ENCODE results near the gene CFAP53.
"Not testable (repeated sequence)": the region's sequence is repeated elsewhere in the genome, so short reads cannot be mapped to it uniquely, and the experiment has no call there.

Gene CFAP53

DNA sequence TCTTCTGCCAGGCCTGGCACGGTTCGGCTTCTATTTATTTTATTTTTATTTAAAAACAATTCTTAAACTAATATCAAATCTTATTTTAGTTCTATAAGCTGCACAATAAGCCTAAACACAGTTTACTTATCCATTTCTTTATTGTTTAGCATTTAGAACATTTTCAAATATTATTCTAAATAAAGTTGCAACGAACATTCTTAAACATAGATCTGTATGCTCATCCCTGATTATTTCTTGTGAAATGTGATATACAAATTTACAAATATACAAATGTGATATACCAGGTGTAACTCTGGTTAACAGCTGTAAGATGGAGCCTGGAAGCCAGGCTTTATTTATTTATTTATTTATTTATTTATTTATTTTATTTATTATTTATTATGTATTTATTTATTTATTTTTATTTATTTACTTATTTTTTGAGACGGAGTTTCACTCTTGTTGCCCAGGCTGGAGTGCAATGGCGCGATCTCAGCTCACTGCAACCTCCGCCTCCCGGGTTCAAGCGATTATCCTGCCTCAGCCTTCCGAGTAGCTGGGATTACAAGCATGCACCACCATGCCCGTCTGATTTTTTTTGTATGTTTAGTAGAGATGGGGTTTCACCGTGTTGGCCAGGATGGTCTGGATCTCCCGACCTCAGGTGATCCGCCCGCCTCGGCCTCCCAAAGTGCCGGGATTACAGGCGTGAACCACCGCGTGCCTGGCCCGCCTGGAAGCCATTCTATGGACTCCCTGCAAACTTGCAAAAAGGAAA is 22.2 kb upstream of the CFAP53 start:
- not testable (repeated sequence) for DNase-seq (ENCODE audit: low read depth in 4 of 4, low spot score in 1 of 4)

DNA sequence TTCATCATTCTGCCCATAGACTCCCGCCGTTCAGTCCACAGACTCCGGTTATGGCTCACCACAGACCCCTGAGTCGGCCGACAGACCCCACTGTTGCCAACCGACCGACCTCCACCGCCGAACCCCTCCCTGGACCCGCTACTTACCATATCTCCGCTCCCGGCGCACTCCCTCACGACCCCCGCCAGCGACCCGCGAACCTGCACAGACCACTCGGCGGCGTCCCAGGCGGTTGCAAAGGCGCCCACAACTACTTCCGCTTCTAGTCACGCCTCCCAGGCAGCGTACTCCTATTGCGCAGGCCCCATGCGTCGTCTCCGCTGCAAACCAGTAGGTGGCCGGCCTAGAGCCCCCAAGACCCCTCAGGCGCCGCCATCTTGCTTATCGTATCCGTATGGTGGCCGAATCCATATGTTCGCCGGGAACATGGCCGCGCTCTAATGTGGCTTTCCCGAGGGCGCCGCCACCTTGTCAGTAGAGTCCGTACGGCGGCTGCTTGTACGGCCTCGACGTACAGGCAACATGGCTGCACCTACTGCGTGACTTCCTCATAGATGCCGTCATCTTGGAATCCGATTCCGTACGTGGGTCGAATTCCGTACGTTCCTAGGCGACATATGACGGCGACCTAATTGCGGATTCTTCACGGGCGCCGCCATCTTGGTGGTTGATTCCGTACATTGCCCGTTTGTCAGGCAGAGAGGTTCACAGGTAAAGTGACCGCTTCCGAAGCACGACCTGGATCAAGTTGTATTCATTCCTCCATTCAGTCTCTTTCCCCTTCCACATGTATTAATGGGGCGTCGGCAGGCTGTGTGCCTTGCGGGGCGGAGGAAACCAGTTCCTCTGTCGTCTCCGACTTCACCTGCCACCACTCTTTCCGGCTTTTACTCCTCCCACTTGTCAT is 21.4 kb upstream of the CFAP53 start, which contains the start of gene CXXC1:
Gene CXXC1 (minus strand): TSS at position 252 of the 907 bp plus-strand sequence. CDS start 103 bp downstream, at position 149.
- DNase-seq (ENCODE audit: low read depth in 4 of 4, low spot score in 1 of 4): peak; percentile 82 to 95 (median 92)

DNA sequence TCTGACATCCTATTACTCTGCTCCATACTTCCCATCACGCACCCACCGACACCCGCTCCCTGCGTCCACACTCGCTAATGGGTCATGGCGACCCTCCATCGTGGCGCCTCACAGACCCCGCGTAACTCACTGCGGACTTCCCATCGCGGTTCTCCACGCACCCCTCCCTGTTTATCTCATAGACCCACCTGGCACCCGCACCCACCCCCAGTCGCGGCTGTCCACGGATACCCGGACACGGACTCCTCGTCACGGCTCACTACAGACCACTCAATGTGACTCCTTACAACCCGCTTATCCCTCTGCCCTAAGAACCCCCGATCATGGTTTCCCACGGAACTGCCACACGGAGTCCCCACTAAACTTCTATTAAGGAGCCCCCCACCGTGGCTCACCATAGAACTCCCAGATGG is 20.7 kb upstream of the CFAP53 start:
- DNase-seq (ENCODE audit: low read depth in 4 of 4, low spot score in 1 of 4): no peak

DNA sequence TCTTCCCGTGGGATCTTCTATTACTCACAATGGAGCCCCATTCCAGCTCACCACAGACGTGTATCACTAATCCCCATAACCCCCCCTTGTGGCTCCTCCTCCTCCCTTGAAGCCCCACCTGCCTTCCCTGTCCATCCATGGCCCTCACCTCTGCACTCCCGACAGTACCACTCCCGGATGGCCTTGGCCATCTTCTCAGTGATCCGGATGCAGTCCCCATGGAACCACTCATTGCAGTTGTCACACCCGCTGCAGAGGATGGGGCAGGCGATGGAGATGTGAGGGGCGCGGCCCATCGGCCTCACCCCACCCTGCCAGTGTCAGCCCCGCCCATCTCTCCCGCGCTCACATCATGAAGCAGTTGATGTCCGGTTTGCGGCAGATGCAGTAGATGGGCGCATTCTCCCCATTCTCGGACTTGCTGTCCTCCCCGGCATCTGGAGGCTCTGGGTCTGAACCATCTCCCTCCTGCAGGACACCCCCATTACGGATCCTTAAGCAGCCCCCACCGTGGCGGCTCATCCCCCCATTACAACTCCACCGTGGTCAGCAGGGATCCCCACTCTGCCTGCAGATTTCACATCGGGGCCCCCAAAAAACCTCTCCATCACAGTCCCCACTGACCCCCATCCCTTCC is 20.2 kb upstream of the CFAP53 start:
- peak in 1 of 4 experiments; percentile 34 for DNase-seq (ENCODE audit: low read depth in 4 of 4, low spot score in 1 of 4)

DNA sequence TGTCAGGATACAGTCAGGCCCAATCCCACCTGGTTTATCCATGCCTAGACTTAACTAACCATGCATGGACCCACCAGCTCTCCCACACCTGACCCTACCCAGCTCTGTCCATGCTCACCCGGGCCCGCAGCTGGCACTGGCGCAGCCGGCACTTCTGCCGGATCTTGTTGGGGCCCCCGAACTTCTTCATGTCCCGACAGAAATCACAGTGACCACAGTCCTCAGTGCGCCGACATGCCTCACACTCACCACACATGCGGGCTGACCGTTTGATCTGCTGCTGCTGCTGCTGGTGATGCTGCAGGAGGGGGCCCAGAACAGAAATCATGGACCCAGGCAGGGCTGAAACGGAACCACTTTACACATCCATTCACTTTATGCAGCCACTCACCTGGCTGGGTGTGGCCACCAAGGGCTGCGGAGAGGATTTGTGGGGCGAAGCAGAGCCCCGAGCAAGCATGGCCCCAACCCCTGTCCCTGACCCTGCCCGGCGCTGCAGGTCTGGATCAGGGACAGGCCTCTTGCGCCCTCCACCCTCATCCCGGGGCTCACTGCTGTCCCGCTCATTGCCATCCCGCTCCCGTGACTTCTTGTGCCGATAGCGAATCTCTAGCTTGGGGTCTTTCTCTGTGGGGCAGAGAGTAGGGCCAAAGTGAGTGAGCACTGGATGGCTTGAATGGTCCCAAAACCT is 19.5 kb upstream of the CFAP53 start:
- no peak for DNase-seq (ENCODE audit: low read depth in 4 of 4, low spot score in 1 of 4)

DNA sequence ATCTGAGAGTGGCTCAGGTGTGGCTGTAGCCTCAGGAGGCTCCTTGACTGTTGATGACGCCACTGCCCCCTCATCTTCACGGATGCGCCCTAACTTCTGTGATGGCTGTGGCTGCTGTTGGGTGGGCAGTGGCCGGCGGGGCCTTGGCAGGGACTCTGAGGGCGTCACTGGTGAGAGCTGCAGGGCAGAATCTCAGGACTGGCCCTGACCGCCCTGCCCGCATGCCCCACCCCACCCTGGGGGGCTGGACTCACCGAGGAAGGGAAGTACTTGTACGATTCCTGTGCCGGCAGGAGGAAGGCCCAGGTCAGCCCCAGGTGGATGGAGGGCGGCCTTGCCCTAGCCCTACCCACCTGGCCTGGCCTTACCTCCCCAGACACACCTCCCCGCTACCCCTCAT is 18.8 kb upstream of the CFAP53 start:
- no peak for DNase-seq (ENCODE audit: low read depth in 4 of 4, low spot score in 1 of 4)

DNA sequence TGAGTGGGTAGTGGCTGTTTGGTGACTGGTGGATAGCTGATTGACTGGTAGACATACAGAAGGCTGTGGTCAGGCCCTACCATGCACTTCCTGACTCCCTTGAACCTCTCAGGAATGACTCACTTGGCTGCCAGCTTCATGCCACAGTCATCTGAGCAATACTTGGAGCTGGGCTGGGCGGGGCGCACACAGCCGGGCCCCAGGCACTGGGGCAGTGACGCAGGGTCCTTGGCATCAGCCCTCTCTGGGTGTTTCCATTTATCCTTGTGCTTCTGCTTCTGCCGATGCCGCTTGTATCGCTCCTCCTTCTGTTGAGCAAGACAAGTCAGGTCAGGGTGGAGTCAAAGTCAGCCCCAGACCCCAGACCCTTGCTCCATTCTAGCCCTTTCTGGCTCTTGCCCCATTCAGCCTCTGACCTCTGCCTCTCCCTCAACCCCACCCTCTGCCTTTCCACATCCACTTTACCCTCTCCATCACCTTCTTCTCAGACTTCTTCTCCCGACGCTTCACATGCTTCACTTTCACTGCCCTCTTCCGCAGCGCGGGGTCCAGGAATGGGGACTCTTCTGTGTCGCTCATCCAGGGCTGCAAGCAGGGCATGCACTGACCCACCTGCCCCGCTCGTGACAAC is 18.1 kb upstream of the CFAP53 start:
- no peak for DNase-seq (ENCODE audit: low read depth in 4 of 4, low spot score in 1 of 4)

DNA sequence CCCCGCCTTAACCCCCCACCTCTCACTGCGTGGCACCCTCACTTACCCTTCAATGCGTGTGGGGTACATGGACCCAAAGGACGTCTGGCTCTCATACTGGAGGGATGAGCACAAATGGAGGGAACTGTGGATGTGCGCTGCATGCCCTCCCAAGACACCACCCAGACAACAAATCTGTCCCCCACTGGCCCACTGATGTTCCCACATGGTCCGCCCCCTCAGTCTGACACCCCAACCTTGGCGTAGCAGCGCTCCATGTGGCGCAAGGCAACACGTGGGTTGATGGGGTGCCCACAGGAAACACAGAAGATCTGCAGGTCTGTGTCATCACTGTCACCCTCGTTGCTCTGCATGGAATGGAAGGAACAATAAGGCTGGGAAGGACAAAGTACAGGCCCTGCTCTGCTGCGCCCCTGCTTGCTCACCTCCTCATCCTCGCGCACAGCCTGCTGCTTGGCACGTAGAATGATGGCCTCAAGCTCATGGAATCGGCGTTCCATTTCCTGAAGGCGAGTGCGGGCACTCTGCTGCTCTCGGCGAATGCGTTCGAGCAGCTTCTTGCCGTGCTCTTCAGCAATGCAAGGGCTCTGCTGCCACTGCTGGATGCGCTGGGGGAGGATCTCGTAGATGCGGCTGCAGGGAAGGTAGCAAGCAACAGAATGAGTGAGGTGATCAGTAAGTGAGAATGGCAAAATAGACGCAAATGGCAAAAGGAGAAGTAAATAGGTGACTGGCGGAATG is 17.3 kb upstream of the CFAP53 start:
- no peak for DNase-seq (ENCODE audit: low read depth in 4 of 4, low spot score in 1 of 4)

DNA sequence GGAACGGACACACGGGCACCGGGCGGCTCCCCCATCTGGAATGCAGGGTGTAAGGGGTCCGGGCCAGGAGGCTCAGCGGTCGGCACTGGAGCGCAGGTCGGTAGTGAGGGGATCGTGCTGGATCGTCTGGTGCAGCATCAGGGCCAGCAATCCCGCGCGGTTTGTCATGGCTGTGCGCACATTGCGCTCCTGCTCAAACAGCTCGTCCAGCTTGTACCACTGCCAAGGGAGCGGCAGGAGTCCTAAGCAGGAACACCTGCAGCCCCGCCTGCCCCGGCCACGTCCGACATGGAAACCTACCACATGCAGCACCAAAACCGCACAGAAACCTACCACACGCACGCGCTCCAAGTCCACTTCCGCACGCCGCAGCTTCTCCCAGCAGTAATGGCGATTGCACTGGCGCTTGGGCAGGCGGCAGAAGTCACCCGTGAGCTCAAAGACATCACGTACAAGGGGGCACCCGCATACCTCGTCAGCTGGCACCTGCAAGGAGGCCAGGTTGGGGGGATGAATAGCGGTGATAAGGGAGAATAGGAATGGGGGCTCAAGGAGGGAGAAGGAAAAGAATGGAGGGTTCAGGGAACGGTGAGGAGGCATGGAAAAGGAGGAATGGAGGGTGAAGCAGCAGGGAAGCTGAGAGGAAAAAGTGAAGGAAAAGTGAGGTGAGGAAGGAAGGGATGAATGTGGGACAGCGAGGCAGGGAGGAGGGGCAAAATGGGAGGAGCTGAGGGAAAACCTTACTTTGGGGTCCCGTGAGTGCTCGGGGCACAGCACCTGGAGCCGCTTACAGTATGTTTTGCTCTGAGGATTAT is 16.4 kb upstream of the CFAP53 start:
- no peak for DNase-seq (ENCODE audit: low read depth in 4 of 4, low spot score in 1 of 4)

DNA sequence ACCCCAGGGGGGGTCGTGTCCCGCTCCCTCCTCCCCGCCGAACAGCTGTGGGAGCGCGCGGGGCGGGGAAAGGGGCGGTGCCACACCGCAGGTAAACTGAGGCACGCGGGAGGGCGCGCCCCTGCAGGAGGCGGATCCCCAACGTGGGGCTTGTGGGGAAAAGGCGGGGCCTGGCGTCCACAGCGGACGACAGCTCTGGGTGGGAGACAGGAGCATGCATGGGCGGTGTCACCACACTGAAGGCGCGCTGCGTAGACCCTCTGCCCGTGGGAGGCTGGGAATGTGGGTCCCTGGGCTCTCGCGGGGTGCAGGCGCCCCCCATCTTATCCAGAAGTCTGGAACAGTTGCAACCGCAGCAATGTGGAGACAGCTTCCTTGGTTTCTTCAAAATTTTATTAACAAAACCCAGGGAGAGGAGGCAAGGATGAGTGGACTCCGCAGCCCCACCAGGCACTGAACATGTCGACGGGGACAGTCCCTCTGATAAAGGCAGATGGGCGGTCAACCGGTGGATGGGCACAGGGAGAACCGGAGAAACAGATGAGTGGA is 15.8 kb upstream of the CFAP53 start:
- DNase-seq (ENCODE audit: low read depth in 4 of 4, low spot score in 1 of 4): no peak

DNA sequence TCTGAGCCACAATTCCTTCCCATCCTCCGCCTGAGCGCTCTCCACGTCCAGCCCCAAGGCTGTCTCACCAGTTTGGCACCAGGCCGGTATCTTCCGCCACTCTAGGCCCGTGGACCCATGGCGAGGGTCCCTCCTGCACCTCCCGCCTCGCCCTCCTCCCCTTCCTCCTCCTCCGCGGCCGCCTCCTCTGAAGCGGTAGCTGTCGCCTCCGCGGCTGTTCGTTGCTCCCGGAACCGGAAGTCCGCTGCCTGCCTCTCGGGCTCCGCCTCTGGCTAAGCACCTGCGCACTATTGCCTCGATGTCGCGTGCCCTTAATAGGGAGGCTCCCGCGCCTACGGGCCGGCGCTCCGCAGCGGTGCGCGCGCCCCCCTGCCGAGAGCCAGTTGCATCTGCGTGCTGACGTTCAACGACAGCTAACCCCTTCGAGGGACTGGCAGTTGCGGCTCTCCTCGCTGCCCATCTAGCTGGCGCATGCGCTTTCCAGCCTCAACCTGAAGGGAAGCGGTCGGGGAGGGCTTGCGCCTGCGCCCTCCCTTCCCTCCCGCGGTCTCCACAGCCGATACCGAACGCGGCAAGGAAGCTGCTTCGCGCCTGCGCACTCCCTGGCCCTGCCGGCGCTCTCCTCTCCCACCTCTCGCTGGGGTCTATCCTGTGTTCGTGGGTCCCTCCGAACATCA is 15.1 kb upstream of the CFAP53 start, which contains the start of gene MBD1:
Gene MBD1 (minus strand): TSS at position 229 of the 677 bp plus-strand sequence. CDS start 1,531 bp downstream, outside the sequence.
- DNase-seq (ENCODE audit: low read depth in 4 of 4, low spot score in 1 of 4): peak; percentile 87 to 96 (median 92)

DNA sequence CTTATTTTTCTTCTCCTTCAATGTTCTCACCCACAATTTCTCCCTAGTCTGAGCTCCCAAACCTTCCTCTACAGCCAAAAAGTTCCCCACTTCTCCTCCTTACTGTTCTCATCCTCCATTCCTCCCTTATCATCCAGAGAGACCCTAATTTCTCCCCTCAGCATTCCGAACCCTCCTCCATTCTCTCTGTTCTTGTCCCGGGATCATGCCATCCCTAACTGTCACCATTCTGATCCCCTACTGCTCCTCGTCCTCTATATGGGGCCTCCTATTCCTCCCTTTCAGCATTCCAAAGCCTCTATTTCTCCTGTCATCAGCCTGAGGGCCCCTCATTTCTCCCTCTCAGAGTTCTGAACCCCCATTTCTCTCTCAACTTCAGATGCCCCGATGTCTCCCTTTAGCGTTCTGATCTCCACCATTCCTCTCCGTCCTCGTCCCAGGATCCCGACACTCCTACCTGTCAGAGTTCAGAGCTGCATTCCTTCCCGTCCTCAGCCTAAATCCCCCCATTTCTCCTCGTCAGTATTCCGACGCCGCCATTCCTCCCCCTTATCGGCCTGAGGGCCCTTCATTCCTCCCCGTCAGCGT is 14.5 kb upstream of the CFAP53 start:
- no peak for DNase-seq (ENCODE audit: low read depth in 4 of 4, low spot score in 1 of 4)

DNA sequence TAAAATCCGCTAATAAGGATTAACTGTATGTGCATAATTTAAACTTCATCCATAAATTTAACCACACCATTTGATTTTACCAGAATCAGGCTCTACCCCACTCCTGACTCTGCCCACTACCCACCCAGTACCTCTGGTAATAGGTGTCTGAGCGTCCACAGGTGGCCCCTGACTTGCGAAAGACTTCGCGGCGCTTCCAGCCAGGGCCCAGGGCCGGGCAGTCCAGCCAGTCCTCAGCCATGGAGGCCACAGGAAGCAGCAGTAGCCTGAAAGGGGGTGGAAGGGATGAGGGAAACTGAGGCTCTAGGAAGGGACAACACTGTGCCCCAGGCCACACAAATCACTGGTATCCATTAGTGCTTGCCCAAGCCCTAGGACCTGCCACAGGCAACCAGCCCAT is 13.5 kb upstream of the CFAP53 start:
- no peak for DNase-seq (ENCODE audit: low read depth in 4 of 4, low spot score in 1 of 4)

DNA sequence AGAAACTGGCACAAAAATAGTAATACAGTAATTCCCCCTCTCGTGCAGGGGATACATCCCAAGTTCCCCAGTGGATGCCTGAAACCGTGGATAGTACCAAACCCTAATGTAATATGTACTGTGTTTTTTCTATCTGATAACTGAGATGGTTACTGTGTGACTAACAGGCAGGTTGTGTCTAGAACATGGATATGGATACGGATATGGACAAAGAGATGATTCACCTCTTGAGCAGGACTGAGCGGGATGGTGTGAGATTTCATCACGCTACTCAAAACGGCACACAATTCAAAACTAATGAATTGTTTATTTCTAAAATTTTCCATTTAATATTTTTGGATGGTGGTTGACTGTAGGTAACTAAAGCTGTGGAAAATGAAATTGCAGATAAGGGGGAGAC is 11.6 kb upstream of the CFAP53 start:
- DNase-seq (ENCODE audit: low read depth in 4 of 4, low spot score in 1 of 4): no peak

DNA sequence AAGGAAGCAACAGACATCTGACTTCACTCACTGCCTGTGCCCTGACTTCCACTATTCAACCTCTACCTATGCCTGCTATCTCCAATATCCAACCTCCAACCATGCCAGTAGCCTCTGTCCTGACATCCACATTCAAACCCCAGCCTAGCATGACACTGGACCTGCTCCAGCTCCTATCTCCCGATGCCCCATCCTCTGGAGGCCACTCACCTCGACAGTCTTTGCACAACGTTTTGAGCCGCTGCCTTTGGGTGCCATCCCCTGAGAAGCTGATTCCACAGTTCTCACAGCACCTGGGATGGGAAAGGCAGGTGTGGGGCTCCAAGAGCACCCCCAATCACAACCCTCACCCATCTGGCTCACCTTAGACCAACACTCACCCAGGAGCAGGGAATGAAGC is 10.2 kb upstream of the CFAP53 start:
- no peak for DNase-seq (ENCODE audit: low read depth in 4 of 4, low spot score in 1 of 4)

DNA sequence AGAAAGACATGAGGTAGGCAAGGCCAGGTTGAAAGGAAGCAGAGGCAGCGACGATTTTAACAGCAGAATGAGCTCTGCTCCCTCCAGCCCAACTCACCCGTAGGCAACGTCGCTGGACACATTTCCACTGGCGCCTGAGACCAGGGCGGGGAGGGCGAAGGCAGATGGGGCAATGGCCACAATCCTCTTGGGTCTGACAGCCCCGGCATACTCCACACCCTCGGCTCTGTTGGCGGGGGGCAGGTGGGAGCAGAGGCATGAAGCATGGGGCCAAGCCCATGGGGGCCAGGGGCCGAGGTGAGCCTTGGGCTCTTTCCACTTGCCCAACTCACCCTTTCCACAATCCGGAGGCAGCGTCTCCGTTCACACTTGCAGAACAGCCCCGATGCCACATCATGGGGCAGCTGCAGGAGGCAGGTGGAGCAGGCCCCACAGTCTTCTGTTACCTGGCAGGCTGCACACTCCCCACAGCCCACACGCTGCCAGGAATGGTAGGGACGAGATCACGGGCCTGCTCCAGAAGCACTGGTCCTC is 9.3 kb upstream of the CFAP53 start:
- DNase-seq (ENCODE audit: low read depth in 4 of 4, low spot score in 1 of 4): no peak

DNA sequence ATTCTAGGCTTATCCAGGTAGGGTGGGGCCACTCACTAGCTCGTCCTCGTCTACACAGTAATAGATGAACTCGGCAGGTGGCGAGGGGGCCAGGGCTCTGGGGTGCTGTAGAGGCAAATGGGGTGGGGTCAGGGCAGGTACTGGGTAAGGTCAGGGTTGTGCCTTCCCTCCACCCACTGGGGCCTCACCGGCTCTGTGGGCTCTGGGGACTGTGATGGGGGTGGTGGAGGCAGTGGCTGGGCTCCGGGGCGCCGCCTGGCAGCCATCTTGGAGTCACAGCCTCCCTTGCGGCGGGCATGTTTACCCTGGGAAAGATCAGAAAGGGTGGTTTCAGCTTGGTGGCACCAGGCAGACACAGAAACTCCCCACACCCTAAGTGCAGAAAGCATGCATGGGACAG is 8.6 kb upstream of the CFAP53 start:
- DNase-seq (ENCODE audit: low read depth in 4 of 4, low spot score in 1 of 4): no peak

Measured in stimulated activated CD4-positive, alpha-beta T cell treated with anti-CD3 and anti-CD28 coated beads, Interleukin-1b, Interleukin-23, amount 100 ng/mL, for 24 hours (primary cell).